H1 (cell line): ENCODE results near the gene POU2F1. TPM values are rescaled to one million over a fixed set of nuclear protein-coding genes. Genes with fewer than 3 reads are reported as not detected.

Experiments used
- CTCF ChIA-PET: fragments of 300-600 bp; sonication (Branson Sonifier 250); formaldehyde crosslinking; loops from one replicate; lab custom pipeline; 2021; ENCODE audit not compliant: partially characterized antibody; lab: Charles Lee
- POLR2A ChIA-PET: fragments of 300-600 bp; sonication (Branson Sonifier 250); formaldehyde crosslinking; loops from one replicate; lab custom pipeline; 2021; ENCODE audit warnings: inconsistent platforms; ENCODE audit not compliant: partially characterized antibody; lab: Charles Lee
- DNase-seq, 2 experiments: peaks; one replicate each; pipeline versions ENCODE4 v3.0.0 to v3.0.0-alpha.2; 2010 to 2022; ENCODE audit warnings: low spot score in 2 of 2, low read depth in 1 of 2, mixed read lengths in 1 of 2
- FAIRE-seq: peaks from 2 replicates; lab custom pipeline; 2011; peaks lifted over from hg19 to GRCh38; lab: Jason Lieb, UNC
- H2AFZ ChIP-seq: 2 replicates; pipeline ENCODE4 v1.8.1; 2012; ENCODE audit warnings: low read length, inconsistent platforms
- H2AK5ac ChIP-seq: 2 replicates; pipeline ENCODE4 v1.6.1; 2013; ENCODE audit warnings: low read depth, low read length
- H2BK120ac ChIP-seq: replicated peaks from 2 replicates; pipeline ENCODE3; 2013; ENCODE audit warnings: low read depth, low read length, inconsistent platforms
- H2BK12ac ChIP-seq: 2 replicates; pipeline ENCODE4 v1.6.1; 2013; ENCODE audit warnings: low read depth, low read length
- H2BK15ac ChIP-seq: 2 replicates; pipeline ENCODE4 v1.6.1; 2013; ENCODE audit warnings: low read length
- H2BK20ac ChIP-seq: 2 replicates; pipeline ENCODE4 v1.6.1; 2013; ENCODE audit warnings: low read length
- H2BK5ac ChIP-seq: 2 replicates; pipeline ENCODE4 v1.6.1; 2013; ENCODE audit warnings: low read depth, low read length
- H3K14ac ChIP-seq: 2 replicates; pipeline ENCODE4 v1.6.1; 2013; ENCODE audit warnings: inconsistent platforms; ENCODE audit not compliant: insufficient read length
- H3K18ac ChIP-seq: 2 replicates; pipeline ENCODE4 v1.6.1; 2013; ENCODE audit warnings: low read length; ENCODE audit errors: extremely low read depth
- H3K23ac ChIP-seq: 2 replicates; pipeline ENCODE4 v1.6.1; 2013; ENCODE audit warnings: inconsistent platforms; ENCODE audit not compliant: insufficient read length
- H3K23me2 ChIP-seq: 2 replicates; pipeline ENCODE4 v1.6.1; 2013; ENCODE audit warnings: low read depth, low read length
- H3K27ac ChIP-seq: 2 replicates; pipeline ENCODE4 v1.6.1; 2011; ENCODE audit warnings: low read depth, low read length, inconsistent platforms
- H3K27me3 ChIP-seq, 4 experiments: replicated peaks in 1 of 4; 1 replicate in 1 of 4; 2 replicates in 3 of 4; pipeline versions ENCODE4 v1.6.1 to v1.8.1; 2011 to 2013; ENCODE audit warnings: low read length in 3 of 4, mild to moderate bottlenecking in 3 of 4, inconsistent platforms in 2 of 4, mixed read lengths in 2 of 4, moderate library complexity in 1 of 4; ENCODE audit not compliant: control insufficient read depth in 3 of 4, insufficient read depth in 3 of 4; ENCODE audit errors: extremely low read depth in 1 of 4
- H3K36me3 ChIP-seq, 4 experiments: 2 replicates each; pipeline versions ENCODE4 v1.6.1 to v1.8.1; 2011 to 2013; ENCODE audit warnings: mild to moderate bottlenecking in 4 of 4, low read length in 3 of 4, moderate library complexity in 2 of 4, control low read depth in 1 of 4, inconsistent platforms in 1 of 4; ENCODE audit not compliant: insufficient read depth in 4 of 4, control insufficient read depth in 2 of 4
- H3K4ac ChIP-seq: replicated peaks from 2 replicates; pipeline ENCODE3; 2013; ENCODE audit warnings: low read length, low read depth, mixed read lengths, inconsistent platforms; ENCODE audit not compliant: insufficient read length
- H3K4me1 ChIP-seq, 4 experiments: replicated peaks in 1 of 4; 1 replicate in 1 of 4; 2 replicates in 3 of 4; pipeline versions ENCODE4 v1.6.1 to v1.8.1; 2011 to 2013; ENCODE audit warnings: low read length in 3 of 4, inconsistent platforms in 2 of 4, mixed read lengths in 1 of 4; ENCODE audit not compliant: insufficient read depth in 4 of 4, control insufficient read depth in 3 of 4
- H3K4me2 ChIP-seq, 2 experiments: 2 replicates each; pipeline versions ENCODE4 v1.6.1 to v1.8.1; 2011 to 2013; ENCODE audit warnings: low read depth in 2 of 2, low read length in 2 of 2, control low read depth in 1 of 2, inconsistent platforms in 1 of 2, mild to moderate bottlenecking in 1 of 2; ENCODE audit not compliant: insufficient read depth in 1 of 2
- H3K4me3 ChIP-seq, 4 experiments: fragments of 200-600, 300-600 bp in 1 of 4; sonication (generic), shearing (Covaris generic), sonication (Bioruptor Twin) in 1 of 4; 2 replicates each; pipeline versions ENCODE4 v1.5.1 to v1.8.1; 2011 to 2016; ENCODE audit warnings: low read length in 4 of 4, low read depth in 3 of 4, control low read depth in 2 of 4, inconsistent platforms in 2 of 4, mild to moderate bottlenecking in 2 of 4, mixed read lengths in 1 of 4, moderate library complexity in 1 of 4; ENCODE audit not compliant: insufficient read depth in 2 of 4; ENCODE audit errors: extremely low read depth in 1 of 4
- H3K56ac ChIP-seq: replicated peaks from 2 replicates; pipeline ENCODE3; 2013; ENCODE audit warnings: low read depth, mild to moderate bottlenecking, mixed read lengths, low read length, inconsistent platforms; ENCODE audit not compliant: insufficient read length
- H3K79me1 ChIP-seq: 2 replicates; pipeline ENCODE4 v1.6.1; 2013; ENCODE audit warnings: low read depth, low read length, control low read depth
- H3K79me2 ChIP-seq, 2 experiments: 2 replicates each; pipeline versions ENCODE4 v1.6.1 to v1.8.1; 2012 to 2013; ENCODE audit warnings: low read length in 2 of 2, mild to moderate bottlenecking in 2 of 2, inconsistent platforms in 1 of 2; ENCODE audit not compliant: insufficient read depth in 2 of 2, control insufficient read depth in 1 of 2
- H3K9ac ChIP-seq, 4 experiments: replicated peaks in 1 of 4; 1 replicate in 1 of 4; 2 replicates in 3 of 4; pipeline versions ENCODE4 v1.6.1 to v1.8.1; 2011 to 2013; ENCODE audit warnings: low read depth in 3 of 4, low read length in 3 of 4, control low read depth in 2 of 4, mild to moderate bottlenecking in 2 of 4, moderate library complexity in 2 of 4, inconsistent platforms in 1 of 4; ENCODE audit errors: extremely low read depth in 1 of 4
- H3K9me3 ChIP-seq, 2 experiments: 2 replicates each; pipeline versions ENCODE4 v1.6.1 to v1.8.1; 2012 to 2013; ENCODE audit warnings: mild to moderate bottlenecking in 2 of 2, moderate library complexity in 2 of 2, control low read depth in 1 of 2, inconsistent platforms in 1 of 2, low read depth in 1 of 2, low read length in 1 of 2, mixed read lengths in 1 of 2; ENCODE audit not compliant: insufficient read depth in 2 of 2
- H4K20me1 ChIP-seq, 2 experiments: replicated peaks in 1 of 2; 2 replicates each; pipeline versions ENCODE3 to v1.8.1; 2011 to 2013; ENCODE audit warnings: inconsistent platforms in 2 of 2, low read length in 2 of 2, mild to moderate bottlenecking in 1 of 2; ENCODE audit not compliant: insufficient read depth in 2 of 2, control insufficient read depth in 1 of 2
- H4K5ac ChIP-seq: 2 replicates; pipeline ENCODE4 v1.6.1; 2013; ENCODE audit warnings: low read length, low read depth, mixed read lengths, inconsistent platforms; ENCODE audit not compliant: insufficient read length
- H4K8ac ChIP-seq: 2 replicates; pipeline ENCODE4 v1.8.0; 2013; ENCODE audit warnings: mild to moderate bottlenecking, moderate library complexity, low read length, inconsistent platforms; ENCODE audit not compliant: insufficient read depth; ENCODE audit errors: extremely low read depth
- H4K91ac ChIP-seq: replicated peaks from 2 replicates; pipeline ENCODE3; 2013; ENCODE audit warnings: low read length, mixed read lengths, inconsistent platforms; ENCODE audit not compliant: insufficient read length
- NANOG ChIP-seq: IDR thresholded peaks from 2 replicates; pipeline ENCODE4 v1.6.1; 2011; ENCODE audit warnings: low read length, low read depth, mild to moderate bottlenecking, inconsistent platforms; ENCODE audit not compliant: insufficient read depth, poor library complexity, severe bottlenecking
- WGBS, 2 experiments: shearing (Covaris generic) in 1 of 2; methylation state at CpG; one replicate each; pipeline versions ENCODE4 v1.1.6 to v1.1.7; 2013 to 2015; ENCODE audit warnings: low lambda C conversion rate in 2 of 2, mixed read lengths in 2 of 2, inconsistent platforms in 1 of 2, low coverage in 1 of 2, missing lambda C conversion rate in 1 of 2; ENCODE audit not compliant: insufficient replicate concordance in 2 of 2, insufficient coverage in 1 of 2, insufficient read length in 1 of 2; ENCODE audit errors: extremely low coverage in 1 of 2, missing lambda C conversion rate in 1 of 2; 5-methylcytosine and 5-hydroxymethylcytosine counted together
- polyA plus RNA-seq, 7 experiments: library from polyadenylated mRNA; depleted of rRNA in 3 of 7; stranded (reverse) in 5 of 7; unstranded in 2 of 7; fragments of >200 nt in 5 of 7; fragments of 200-250 nt in 2 of 7; gene quantifications; 1 replicate in 5 of 7; 2 replicates in 1 of 7; 4 replicates in 1 of 7; pipeline versions ENCODE4 v1.2.1 to v1.2.3, GENCODE V29; 2011 to 2013; ENCODE audit warnings: missing spikeins in 2 of 7, mixed read lengths in 2 of 7
- total RNA-seq: library from RNA; stranded (reverse); fragmentation: NEBNext Ultra II Directional; extraction: Animal tissue kit (Norgen Biotek cat#: 25700); gene quantifications from 2 replicates; pipeline ENCODE4 v1.2.1, GENCODE V29; 2021
- TF ChIP-seq, protein P1 (sequence below): IDR thresholded peaks from 2 replicates; pipeline ENCODE4 v1.6.1; 2012; ENCODE audit warnings: low read length, inconsistent platforms

The POU2F1 gene
- total and polyA plus RNA-seq, 2 of the 8 experiments (the other 6 are each of a cell fraction or from before 2014, with no cell fraction given), result 37.0 to 57.2 TPM

DNA sequence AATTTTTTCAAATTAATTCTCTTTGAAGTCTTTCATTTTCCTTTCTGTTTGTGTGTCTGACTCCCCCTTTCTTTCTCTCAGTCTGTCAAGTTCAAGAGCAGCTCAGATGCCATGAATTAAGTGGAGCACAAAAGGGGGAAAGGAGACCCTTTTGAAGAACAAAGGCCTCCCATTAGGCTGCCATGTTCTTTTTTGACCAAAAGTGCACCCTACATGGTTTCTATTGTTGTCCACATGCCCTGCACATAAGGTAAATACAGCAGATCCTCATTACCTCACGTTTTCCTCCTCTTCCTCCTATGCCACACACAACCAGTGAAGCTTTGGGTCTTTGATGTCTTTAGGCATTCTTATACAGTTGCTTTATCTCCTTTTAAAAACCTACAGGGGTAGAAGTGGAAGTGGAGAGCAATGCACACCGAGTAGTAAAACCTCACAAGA, 47.7 kb downstream of the POU2F1 start:
- H3K23me2 ChIP-seq, result no peaks in the 10 kb centered on the region
- no peak overlapping the region for H4K91ac ChIP-seq
- H3K79me2 ChIP-seq, result peaks cover 8 to 95% of the 10 kb centered on the region in 2 experiments; a peak in 3 of 4 replicates
- H3K9me3 ChIP-seq, result no peaks in the 10 kb centered on the region
- H2BK5ac ChIP-seq, result no peak overlapping the region
- H3K36me3 ChIP-seq, result no peaks in the 10 kb centered on the region; a peak in 1 of 8 replicates
- H2BK15ac ChIP-seq, result no peak overlapping the region
- no peak overlapping the region for H3K4ac ChIP-seq
- peak overlapping the region; percentile 5 to 45; a peak in 3 of 4 replicates for H3K4me2 ChIP-seq
- ChIA-PET CTCF (interaction anchor here (0.6 to 4.0 kb wide), 49 partner anchors 9 to 400 kb away, joined by 3 to 38 read pairs (median 5); no protein-coding TSS in a partner anchor), POLR2A (interaction anchor here (1.3 to 1.5 kb wide), 6 partner anchors 10 to 140 kb away, joined by 3 to 7 read pairs (median 4); partner anchors contain the start of gene POU2F1)
- H2BK120ac ChIP-seq, result no peak overlapping the region
- H2AK5ac ChIP-seq, result peak overlapping the region; percentile 32; the same call in 1 of the 2 replicates
- peaks cover 0 to 17% (median 10%) of the 10 kb centered on the region in 4 experiments; a peak in 5 of 7 replicates for H3K4me1 ChIP-seq
- no peak overlapping the region; a peak in 1 of 8 replicates for H3K4me3 ChIP-seq
- H3K56ac ChIP-seq, result no peak overlapping the region
- no peak overlapping the region for H3K9ac ChIP-seq
- no peak overlapping the region for H2AFZ ChIP-seq
- no peak overlapping the region for H3K23ac ChIP-seq
- H3K27me3 ChIP-seq, result no peaks in the 10 kb centered on the region
- DNase-seq, result no peak
- H2BK12ac ChIP-seq, result no peak overlapping the region
- H4K20me1 ChIP-seq, result peaks cover 1 to 11% of the 10 kb centered on the region in 2 experiments
- no peak overlapping the region for H3K14ac ChIP-seq
- 44% methylated on average over 2 of the region's 2 CpGs; no CpG with 5 or more reads in 1 of the 2 experiments for WGBS, 2 experiments
- H3K27ac ChIP-seq, result no peak overlapping the region
- no peak overlapping the region for H4K8ac ChIP-seq
- no peak overlapping the region for H2BK20ac ChIP-seq
- peak; percentile 24 for TF ChIP-seq NANOG
- TF ChIP-seq, protein P1, sequence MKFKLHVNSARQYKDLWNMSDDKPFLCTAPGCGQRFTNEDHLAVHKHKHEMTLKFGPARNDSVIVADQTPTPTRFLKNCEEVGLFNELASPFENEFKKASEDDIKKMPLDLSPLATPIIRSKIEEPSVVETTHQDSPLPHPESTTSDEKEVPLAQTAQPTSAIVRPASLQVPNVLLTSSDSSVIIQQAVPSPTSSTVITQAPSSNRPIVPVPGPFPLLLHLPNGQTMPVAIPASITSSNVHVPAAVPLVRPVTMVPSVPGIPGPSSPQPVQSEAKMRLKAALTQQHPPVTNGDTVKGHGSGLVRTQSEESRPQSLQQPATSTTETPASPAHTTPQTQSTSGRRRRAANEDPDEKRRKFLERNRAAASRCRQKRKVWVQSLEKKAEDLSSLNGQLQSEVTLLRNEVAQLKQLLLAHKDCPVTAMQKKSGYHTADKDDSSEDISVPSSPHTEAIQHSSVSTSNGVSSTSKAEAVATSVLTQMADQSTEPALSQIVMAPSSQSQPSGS, result no peak
- TF ChIP-seq, all 59 proteins: peak for 1
- peaks cover 3% of the 10 kb centered on the region; the same call in 1 of the 2 replicates for H3K79me1 ChIP-seq
- no peak overlapping the region for H3K18ac ChIP-seq
- FAIRE-seq, result no peak
- H4K5ac ChIP-seq, result no peak overlapping the region
